Keratinocyte (primary cell): ENCODE results near the gene PTN. TPM values are rescaled to one million over a fixed set of nuclear protein-coding genes. Genes with fewer than 3 reads are reported as not detected.

Experiments used
- DNase-seq: peaks from one replicate; pipeline ENCODE4 v3.0.0-alpha.2; 2011; ENCODE audit warnings: low read depth, missing footprints, low spot score
- FAIRE-seq: peaks from 2 replicates; lab custom pipeline; 2011; peaks lifted over from hg19 to GRCh38; lab: Jason Lieb, UNC
- H2AFZ ChIP-seq: 2 replicates; pipeline ENCODE4 v1.6.0; 2012; ENCODE audit warnings: low read length, control low read depth, inconsistent platforms; ENCODE audit not compliant: control insufficient read depth
- H3K27ac ChIP-seq: 2 replicates; pipeline ENCODE4 v1.5.1; 2011; ENCODE audit warnings: low read length; ENCODE audit not compliant: control insufficient read depth, insufficient read depth
- H3K27me3 ChIP-seq: 3 replicates; pipeline ENCODE4 v1.6.0; 2011; ENCODE audit warnings: low read length; ENCODE audit not compliant: control insufficient read depth, insufficient read depth; ENCODE audit errors: extremely low read depth
- H3K36me3 ChIP-seq, 2 experiments: 2 replicates in 1 of 2; 3 replicates in 1 of 2; pipeline ENCODE4 v1.5.1; 2011; ENCODE audit warnings: low read length in 2 of 2, mild to moderate bottlenecking in 1 of 2; ENCODE audit not compliant: control insufficient read depth in 2 of 2, insufficient read depth in 2 of 2; ENCODE audit errors: extremely low read depth in 1 of 2
- H3K4me1 ChIP-seq: 3 replicates; pipeline ENCODE4 v1.5.1; 2011; ENCODE audit warnings: low read length; ENCODE audit not compliant: control insufficient read depth, insufficient read depth; ENCODE audit errors: extremely low read depth
- H3K4me2 ChIP-seq: 3 replicates; pipeline ENCODE4 v1.6.0; 2011; ENCODE audit warnings: low read depth, low read length; ENCODE audit not compliant: control insufficient read depth, insufficient read depth; ENCODE audit errors: extremely low read depth
- H3K4me3 ChIP-seq, 3 experiments: fragments of 200-600 bp in 1 of 3; sonication (generic) in 1 of 3; 2 replicates in 2 of 3; 3 replicates in 1 of 3; pipeline ENCODE4 v1.5.1; 2011 to 2016; ENCODE audit warnings: low read length in 3 of 3, mild to moderate bottlenecking in 3 of 3, control low read depth in 2 of 3, inconsistent platforms in 1 of 3, low read depth in 1 of 3, mixed read lengths in 1 of 3, mixed run types in 1 of 3, moderate library complexity in 1 of 3; ENCODE audit not compliant: control insufficient read depth in 2 of 3, insufficient read depth in 2 of 3; ENCODE audit errors: extremely low read depth in 1 of 3
- H3K79me2 ChIP-seq: 2 replicates; pipeline ENCODE4 v1.6.0; 2012; ENCODE audit warnings: low read length; ENCODE audit not compliant: control insufficient read depth, insufficient read depth
- H3K9ac ChIP-seq: 3 replicates; pipeline ENCODE4 v1.6.0; 2011; ENCODE audit warnings: low read length; ENCODE audit not compliant: control insufficient read depth, insufficient read depth; ENCODE audit errors: extremely low read depth
- H3K9me1 ChIP-seq: 3 replicates; pipeline ENCODE4 v1.6.0; 2011; ENCODE audit warnings: low read length; ENCODE audit not compliant: control insufficient read depth, insufficient read depth; ENCODE audit errors: extremely low read depth
- H3K9me3 ChIP-seq: 2 replicates; pipeline ENCODE4 v1.5.1; 2012; ENCODE audit warnings: low read depth, low read length; ENCODE audit not compliant: control insufficient read depth
- H4K20me1 ChIP-seq: 3 replicates; pipeline ENCODE4 v1.6.0; 2011; ENCODE audit warnings: low read length; ENCODE audit not compliant: control insufficient read depth, insufficient read depth; ENCODE audit errors: extremely low read depth
- EZH2 ChIP-seq: IDR thresholded peaks from one replicate; pipeline ENCODE4 v1.6.1; 2012; ENCODE audit warnings: inconsistent platforms, mild to moderate bottlenecking, low read length, moderate library complexity
- dilution Hi-C: fragments of 300-500 bp; cut with MboI; formaldehyde crosslinking; loops from one replicate; pipeline ENCODE4 v1.7.0; 2020; ENCODE audit warnings: low sequenced_read_pairs; ENCODE audit not compliant: extremely low pct_ligation_motif_present
- polyA minus RNA-seq, 3 experiments: library from RNA; depleted of rRNA, polyadenylated mRNA; stranded (reverse); fragments of >200 nt; gene quantifications; 1 replicate in 1 of 3; 2 replicates in 1 of 3; 3 replicates in 1 of 3; pipeline ENCODE4 v1.2.3, GENCODE V29; 2011
- polyA plus RNA-seq, 5 experiments: library from polyadenylated mRNA; depleted of rRNA in 3 of 5; stranded (reverse) in 3 of 5; stranded (forward) in 1 of 5; unstranded in 1 of 5; fragments of >200 nt; gene quantifications; 1 replicate in 1 of 5; 2 replicates in 3 of 5; 3 replicates in 1 of 5; pipeline versions ENCODE4 v1.2.1 to v1.2.3, GENCODE V29; 2011 to 2012; ENCODE audit warnings: missing spikeins in 2 of 5, low read depth in 1 of 5, low replicate concordance in 1 of 5
- TF ChIP-seq, protein P1 (sequence below), 3 experiments: IDR thresholded peaks in 1 of 3; conservative IDR thresholded peaks in 1 of 3; optimal IDR thresholded peaks in 1 of 3; 2 replicates in 2 of 3; 3 replicates in 1 of 3; pipeline versions ENCODE3 to v1.5.1; 2011; ENCODE audit warnings: low read length in 3 of 3, mild to moderate bottlenecking in 3 of 3, moderate library complexity in 2 of 3, control low read depth in 1 of 3, inconsistent platforms in 1 of 3; ENCODE audit not compliant: insufficient read depth in 2 of 3; ENCODE audit errors: extremely low read depth in 1 of 3

Gene PTN, protein sequence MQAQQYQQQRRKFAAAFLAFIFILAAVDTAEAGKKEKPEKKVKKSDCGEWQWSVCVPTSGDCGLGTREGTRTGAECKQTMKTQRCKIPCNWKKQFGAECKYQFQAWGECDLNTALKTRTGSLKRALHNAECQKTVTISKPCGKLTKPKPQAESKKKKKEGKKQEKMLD
- polyA plus RNA-seq (0.04 TPM in 1 of 3 replicates, not detected in the others), polyA minus RNA-seq (0.30 TPM in 1 of 3 replicates, not detected in the others)
- not detected for polyA plus RNA-seq (2011; ENCODE audit: low read depth)
- polyA plus RNA-seq (2011; cell fraction: cytosol; rRNA removed), result not detected in 2 replicates
- not detected in 2 replicates for polyA plus RNA-seq (2011; cell fraction: nucleus; rRNA removed)
- not detected in 2 replicates for polyA plus RNA-seq (2012; ENCODE audit: low replicate concordance)
- polyA minus RNA-seq (2011; cell fraction: cytosol; rRNA and poly(A)+ RNA removed), result not detected
- not detected in 2 replicates for polyA minus RNA-seq (2011; cell fraction: nucleus; rRNA and poly(A)+ RNA removed)

- H3K4me2 ChIP-seq, result peak within 1 kb of the TSS; percentile 53
- DNase-seq (no peak), FAIRE-seq (no peak)
- H3K36me3 ChIP-seq, result no peaks in the 10 kb centered on the region
- no peak within 1 kb of the TSS for H3K27ac ChIP-seq
- H3K9me1 ChIP-seq, result no peaks in the 10 kb centered on the region
- H4K20me1 ChIP-seq, result no peaks in the 10 kb centered on the region
- TF ChIP-seq EZH2, result no peak
- TF ChIP-seq, protein P1, sequence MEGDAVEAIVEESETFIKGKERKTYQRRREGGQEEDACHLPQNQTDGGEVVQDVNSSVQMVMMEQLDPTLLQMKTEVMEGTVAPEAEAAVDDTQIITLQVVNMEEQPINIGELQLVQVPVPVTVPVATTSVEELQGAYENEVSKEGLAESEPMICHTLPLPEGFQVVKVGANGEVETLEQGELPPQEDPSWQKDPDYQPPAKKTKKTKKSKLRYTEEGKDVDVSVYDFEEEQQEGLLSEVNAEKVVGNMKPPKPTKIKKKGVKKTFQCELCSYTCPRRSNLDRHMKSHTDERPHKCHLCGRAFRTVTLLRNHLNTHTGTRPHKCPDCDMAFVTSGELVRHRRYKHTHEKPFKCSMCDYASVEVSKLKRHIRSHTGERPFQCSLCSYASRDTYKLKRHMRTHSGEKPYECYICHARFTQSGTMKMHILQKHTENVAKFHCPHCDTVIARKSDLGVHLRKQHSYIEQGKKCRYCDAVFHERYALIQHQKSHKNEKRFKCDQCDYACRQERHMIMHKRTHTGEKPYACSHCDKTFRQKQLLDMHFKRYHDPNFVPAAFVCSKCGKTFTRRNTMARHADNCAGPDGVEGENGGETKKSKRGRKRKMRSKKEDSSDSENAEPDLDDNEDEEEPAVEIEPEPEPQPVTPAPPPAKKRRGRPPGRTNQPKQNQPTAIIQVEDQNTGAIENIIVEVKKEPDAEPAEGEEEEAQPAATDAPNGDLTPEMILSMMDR (optimal IDR thresholded peaks at IDR 0.05 in 1 of 3, IDR thresholded peaks at IDR 0.05 in 1 of 3, conservative IDR thresholded peaks at IDR 0.05 in 1 of 3; ENCODE audit: extremely low read depth in 1 of 3, insufficient read depth in 2 of 3, low read length in 3 of 3), result no peak
- H3K27me3 ChIP-seq, result no peaks in the 10 kb centered on the region
- H3K4me1 ChIP-seq, result no peaks in the 10 kb centered on the region
- H3K79me2 ChIP-seq, result no peaks in the 10 kb centered on the region
- H3K9ac ChIP-seq, result no peak within 1 kb of the TSS
- dilution Hi-C loops, result no loop called here
- no peak within 1 kb of the TSS for H3K4me3 ChIP-seq
- peak within 1 kb of the TSS; percentile 71 for H2AFZ ChIP-seq
- no peaks in the 10 kb centered on the region for H3K9me3 ChIP-seq
These were observed at the start of gene PTN for GRCh38 chr7:137343281-137343841. TSS of gene PTN (minus strand) at chr7:137343733. CDS start at chr7:137254973, 88,760 bp downstream.

GRCh38 chr7:137390076-137390475, 46.5 kb upstream of the PTN start:
- Histone ChIP-seq H3K36me3 (no peaks in the 10 kb centered on the region), H3K4me1 (no peaks in the 10 kb centered on the region), H3K27me3 (no peaks in the 10 kb centered on the region), H3K4me2 (no peak overlapping the region), H3K4me3 (no peak overlapping the region), H3K9me1 (no peaks in the 10 kb centered on the region), H3K79me2 (no peaks in the 10 kb centered on the region), H3K9me3 (no peaks in the 10 kb centered on the region), H3K27ac (no peak overlapping the region), H4K20me1 (no peaks in the 10 kb centered on the region), H3K9ac (no peak overlapping the region), H2AFZ (no peak overlapping the region)
- DNase-seq, result no peak
- dilution Hi-C loops, result no loop called here
- no peak for FAIRE-seq
- TF ChIP-seq, protein P1 (optimal IDR thresholded peaks at IDR 0.05 in 1 of 3, IDR thresholded peaks at IDR 0.05 in 1 of 3, conservative IDR thresholded peaks at IDR 0.05 in 1 of 3; ENCODE audit: extremely low read depth in 1 of 3, insufficient read depth in 2 of 3, low read length in 3 of 3), result no peak
- no peak for TF ChIP-seq EZH2
